GM12878 (cell line): ENCODE measurements around the gene DICER1.

Source experiments
- FOXK2 ChIP-seq: fragments of 450-650 bp; IDR thresholded peaks from 2 replicates; pipeline ENCODE4 v1.6.1; 2017; ENCODE audit warnings: mild to moderate bottlenecking, moderate library complexity
- NR2C1 ChIP-seq: fragments of 450-650 bp; IDR thresholded peaks from 2 replicates; pipeline ENCODE4 v1.6.1; 2017; ENCODE audit warnings: antibody characterized with exemption, mild to moderate bottlenecking, moderate library complexity
- POLR2A ChIP-seq: IDR thresholded peaks from 2 replicates; pipeline ENCODE4 v1.6.1; 2011; ENCODE audit warnings: low read depth, mild to moderate bottlenecking, low read length
- POLR2AphosphoS2 ChIP-seq: IDR thresholded peaks from 2 replicates; pipeline ENCODE4 v1.6.1; 2011; ENCODE audit warnings: low read depth, mild to moderate bottlenecking, low read length, improper control_type of control experiment, moderate library complexity
- STAT3 ChIP-seq: IDR thresholded peaks from 2 replicates; pipeline ENCODE4 v1.6.1; 2011; ENCODE audit warnings: low read depth, low read length, improper control_type of control experiment
- ZNF274 ChIP-seq: IDR thresholded peaks from one replicate; pipeline ENCODE4 v1.8.0; 2011; ENCODE audit not compliant: insufficient read length, insufficient read depth
- TF ChIP-seq, protein P1 (sequence below): IDR thresholded peaks from 2 replicates; pipeline ENCODE4 v1.6.1; 2012; ENCODE audit warnings: low read depth, low read length, improper control_type of control experiment

- TF ChIP-seq ZNF274 (no peak), NR2C1 (no peak), STAT3 (no peak), POLR2A (no peak), FOXK2 (no peak), POLR2AphosphoS2 (no peak)
- TF ChIP-seq, protein P1, sequence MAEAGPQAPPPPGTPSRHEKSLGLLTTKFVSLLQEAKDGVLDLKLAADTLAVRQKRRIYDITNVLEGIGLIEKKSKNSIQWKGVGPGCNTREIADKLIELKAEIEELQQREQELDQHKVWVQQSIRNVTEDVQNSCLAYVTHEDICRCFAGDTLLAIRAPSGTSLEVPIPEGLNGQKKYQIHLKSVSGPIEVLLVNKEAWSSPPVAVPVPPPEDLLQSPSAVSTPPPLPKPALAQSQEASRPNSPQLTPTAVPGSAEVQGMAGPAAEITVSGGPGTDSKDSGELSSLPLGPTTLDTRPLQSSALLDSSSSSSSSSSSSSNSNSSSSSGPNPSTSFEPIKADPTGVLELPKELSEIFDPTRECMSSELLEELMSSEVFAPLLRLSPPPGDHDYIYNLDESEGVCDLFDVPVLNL: no peak
These were observed 27.1 kb upstream of the DICER1 start for GRCh38 chr14:95184413-95184790.
